Measurements from ENCODE around the gene PROK1.
A peak's percentile ranks its signal among the peaks of the same experiment; 100 is the strongest.
"Not testable (repeated sequence)": the region's sequence is repeated elsewhere in the genome, so short reads cannot be mapped to it uniquely, and the experiment has no call there.

The PROK1 gene

DNA sequence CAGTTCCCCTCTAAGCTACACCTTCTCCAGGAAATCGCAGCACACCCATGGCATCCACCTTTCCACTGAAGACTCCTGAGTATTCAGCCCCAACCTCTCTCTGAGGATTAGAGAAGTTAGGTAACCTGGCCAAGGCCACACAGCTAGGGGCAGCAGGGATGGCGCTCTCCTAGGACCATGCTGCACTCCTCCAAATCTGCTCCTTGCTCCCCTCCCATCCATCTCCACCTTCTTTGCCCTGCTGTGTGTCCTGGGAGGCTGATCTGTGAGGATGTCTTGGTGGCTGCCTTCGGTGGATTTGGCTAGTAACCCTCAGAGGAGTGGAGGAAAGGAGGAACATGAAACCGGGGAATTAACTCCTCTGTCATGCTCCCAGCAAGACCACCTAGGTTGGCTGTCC lies 20.0 kb upstream of the PROK1 start:
- FAIRE-seq, result no peak
- no peak for DNase-seq (ENCODE audit: extremely low spot score, insufficient read length, low read depth)

GRCh38 chr1:110433213-110433612 lies 17.7 kb upstream of the PROK1 start:
- DNase-seq (ENCODE audit: extremely low spot score, insufficient read length, low read depth), result no peak

DNA sequence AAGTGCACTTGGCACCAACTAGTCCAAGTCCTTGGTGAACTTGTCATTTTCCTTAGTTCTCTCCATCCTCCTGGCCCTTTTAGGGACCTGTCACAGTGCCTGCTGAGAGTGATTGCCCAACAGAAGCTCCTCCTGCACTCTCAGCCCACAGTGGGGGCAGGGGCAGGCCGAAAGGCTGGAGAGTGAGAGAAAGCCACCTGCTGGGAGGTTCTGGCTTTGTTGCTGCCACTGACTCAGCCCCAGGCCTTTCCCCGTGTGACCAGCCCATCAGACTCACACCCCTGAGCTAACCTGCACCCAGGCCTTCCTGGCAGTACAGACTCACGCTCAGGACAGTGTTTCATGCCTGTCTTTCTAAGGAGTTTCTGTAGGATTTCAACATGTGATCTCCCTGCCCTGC lies 17.1 kb upstream of the PROK1 start:
- no peak for DNase-seq (ENCODE audit: extremely low spot score, insufficient read length, low read depth)
- FAIRE-seq, result no peak

More at GRCh38 chr1:110433213-110433612, 17.7 kb upstream of the PROK1 start:
- no peak for FAIRE-seq

DNA sequence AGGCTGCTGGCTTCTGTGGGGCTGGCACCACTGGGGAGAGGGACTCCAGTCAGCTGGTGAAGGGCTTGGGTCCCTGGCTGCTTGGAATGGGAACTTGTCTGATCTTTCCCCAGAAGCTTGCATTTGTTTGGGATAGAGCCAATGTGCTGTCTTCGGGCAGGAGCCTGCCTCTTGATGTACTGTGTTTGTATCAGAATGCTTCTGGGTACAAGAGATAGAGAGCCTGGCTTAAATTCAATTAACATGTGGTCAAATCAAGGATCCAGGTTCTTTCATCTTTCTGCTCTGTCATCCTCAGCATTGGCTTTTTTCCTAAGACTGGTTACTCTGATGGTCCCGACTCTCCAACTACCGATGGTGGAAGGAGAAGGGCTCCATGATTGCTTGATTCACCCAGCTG lies 16.0 kb upstream of the PROK1 start:
- FAIRE-seq (no peak), DNase-seq (ENCODE audit: extremely low spot score, insufficient read length, low read depth) (no peak)

DNA sequence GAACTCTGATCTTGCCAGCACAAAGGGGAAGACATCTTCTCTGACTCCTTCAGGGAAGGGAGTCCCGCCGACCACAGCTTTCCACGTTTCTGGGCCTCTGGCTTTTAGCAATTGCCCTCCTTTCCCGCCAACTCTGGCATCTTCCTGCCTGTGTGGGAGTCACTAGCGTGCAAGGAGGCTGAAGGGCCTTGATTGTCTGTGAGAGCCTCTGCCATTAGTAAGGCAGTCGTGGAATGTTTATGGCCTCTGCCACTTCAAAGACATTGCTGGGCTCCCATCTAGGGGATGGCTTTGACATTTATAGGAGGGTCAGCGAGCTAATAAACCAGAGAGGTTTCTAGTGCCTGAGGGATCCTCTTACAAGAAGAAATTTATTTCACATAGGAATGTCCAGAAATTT lies 14.3 kb upstream of the PROK1 start:
- no peak for DNase-seq (ENCODE audit: extremely low spot score, insufficient read length, low read depth)
- FAIRE-seq, result no peak

DNA sequence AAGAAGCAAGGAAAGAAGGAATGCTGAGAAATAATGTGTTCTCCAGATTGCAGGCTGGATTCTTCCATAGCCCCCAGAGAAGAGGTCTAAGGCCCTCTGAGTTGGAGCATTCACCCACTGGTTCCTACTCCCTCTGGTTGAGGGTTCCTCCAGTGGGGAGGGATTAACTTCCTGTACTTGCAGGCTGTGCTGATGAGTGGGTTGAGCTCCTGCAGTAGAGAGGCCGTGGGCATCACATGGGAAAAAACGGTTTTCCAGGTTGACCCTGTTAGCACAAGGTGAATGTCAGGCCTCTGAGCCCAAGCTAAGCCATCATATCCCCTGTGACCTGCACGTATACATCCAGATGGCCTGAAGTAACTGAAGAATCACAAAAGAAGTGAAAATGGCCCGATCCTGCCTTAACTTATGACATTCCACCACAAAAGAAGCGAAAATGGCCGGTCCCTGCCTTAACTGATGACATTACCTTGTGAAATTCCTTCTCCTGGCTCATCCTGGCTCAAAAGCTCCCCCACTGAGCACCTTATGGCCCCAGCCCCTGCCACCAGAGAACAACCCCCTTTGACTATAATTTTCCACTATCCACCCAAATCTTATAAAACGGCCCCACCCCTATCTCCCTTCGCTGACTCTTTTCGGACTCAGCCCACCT lies 13.2 kb upstream of the PROK1 start:
- DNase-seq (ENCODE audit: extremely low spot score, insufficient read length, low read depth); FAIRE-seq: not testable (repeated sequence)

DNA sequence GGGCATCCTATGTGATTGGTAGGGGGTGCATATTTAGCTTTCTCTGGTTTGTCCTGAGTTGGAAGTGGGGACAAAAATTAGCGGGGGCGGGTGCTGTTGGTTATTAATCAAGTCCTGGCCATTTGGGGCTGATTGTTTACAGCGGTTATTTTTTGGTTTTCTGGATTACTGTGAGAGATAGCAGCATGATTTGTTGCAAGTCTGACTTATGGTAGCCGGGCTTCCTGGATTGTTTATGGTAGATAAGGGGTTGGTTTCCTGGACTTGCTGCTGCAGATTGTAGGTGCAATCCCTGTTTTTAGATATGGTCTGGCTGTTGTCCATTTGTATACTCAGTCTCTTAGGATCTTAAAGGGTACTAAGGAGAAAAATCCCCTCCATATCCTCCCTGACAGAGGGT lies 12.1 kb upstream of the PROK1 start:
- DNase-seq (ENCODE audit: extremely low spot score, insufficient read length, low read depth) (no peak), FAIRE-seq (no peak)

GRCh38 chr1:110439873-110440272 lies 11.1 kb upstream of the PROK1 start:
- not testable (repeated sequence) for FAIRE-seq; DNase-seq (ENCODE audit: extremely low spot score, insufficient read length, low read depth)

GRCh38 chr1:110440877-110441276 lies 10.1 kb upstream of the PROK1 start:
- DNase-seq (ENCODE audit: extremely low spot score, insufficient read length, low read depth) (no peak), FAIRE-seq (no peak)

GRCh38 chr1:110441888-110442287 lies 9.1 kb upstream of the PROK1 start:
- DNase-seq (ENCODE audit: extremely low spot score, insufficient read length, low read depth), result no peak
- no peak for FAIRE-seq

GRCh38 chr1:110443451-110443850 lies 7.5 kb upstream of the PROK1 start:
- FAIRE-seq (no peak), DNase-seq (ENCODE audit: extremely low spot score, insufficient read length, low read depth) (no peak)

DNA sequence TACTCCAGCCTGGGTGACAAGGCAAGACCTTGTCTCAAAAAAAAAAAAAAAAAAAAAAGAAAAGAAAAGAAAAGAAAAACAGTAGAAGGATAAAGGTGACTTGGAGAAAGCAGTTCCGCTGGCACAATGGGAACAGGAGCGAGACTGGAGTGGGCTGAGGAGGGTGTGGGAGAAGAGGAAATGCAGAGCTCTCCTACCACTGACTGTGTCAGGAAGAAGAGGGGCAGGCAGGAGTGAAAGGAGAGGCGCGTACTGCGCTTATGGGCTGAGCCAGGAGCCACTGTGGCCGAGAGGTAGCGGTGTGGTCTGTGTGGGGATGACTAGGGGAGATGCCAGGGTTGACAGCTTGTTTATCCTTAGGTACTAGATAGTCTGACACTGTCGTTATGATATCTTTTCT lies 6.4 kb upstream of the PROK1 start:
- no peak for FAIRE-seq
- no peak for DNase-seq (ENCODE audit: extremely low spot score, insufficient read length, low read depth)

DNA sequence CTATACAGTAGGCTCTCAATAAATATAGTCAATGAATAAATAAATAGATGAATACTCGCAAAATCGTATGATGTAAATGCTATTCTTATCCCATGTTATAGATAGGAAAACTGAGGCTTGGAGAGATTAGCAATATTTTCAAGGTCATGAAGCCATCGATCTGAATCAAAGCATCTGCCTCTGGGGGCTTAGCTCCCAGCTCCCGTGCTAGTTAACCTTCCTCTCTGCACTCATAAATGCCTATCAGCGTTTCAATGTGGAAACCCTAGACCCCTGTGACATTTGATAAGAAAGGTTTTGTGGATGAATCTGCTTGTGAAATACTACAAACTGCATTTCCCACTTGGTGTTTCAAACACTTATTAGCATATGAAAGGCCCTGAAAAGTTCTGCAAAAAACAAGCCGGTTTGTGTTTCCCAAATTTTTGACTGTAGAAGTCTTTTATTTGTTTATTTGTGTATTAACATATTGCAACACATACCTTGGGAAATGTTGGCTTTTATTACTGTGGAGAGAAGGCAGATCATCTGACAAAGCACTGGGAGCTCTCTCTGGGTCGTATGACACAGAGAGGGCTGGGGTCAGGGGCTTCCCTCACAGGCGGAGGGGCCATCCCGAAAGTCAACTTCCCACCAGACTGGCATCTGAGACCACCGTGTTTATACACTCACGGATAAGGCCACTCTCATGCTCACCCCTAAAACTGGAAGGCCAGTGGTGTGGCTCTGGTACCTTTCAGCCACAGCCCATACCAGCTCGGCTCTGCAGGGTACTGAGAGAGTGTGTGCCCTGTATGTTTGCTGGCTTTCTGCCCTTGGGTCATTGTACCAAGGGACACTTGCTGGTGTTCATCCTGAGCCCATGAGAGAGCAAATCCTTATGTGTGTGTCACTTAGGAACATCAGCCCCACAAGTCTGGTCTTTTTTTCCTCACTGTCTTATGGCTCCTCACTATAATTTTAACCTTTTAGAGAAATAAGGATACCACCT lies 993 bp upstream of the PROK1 start:
- no peak for DNase-seq (ENCODE audit: extremely low spot score, insufficient read length, low read depth)
- FAIRE-seq, result no peak

GRCh38 chr1:110452330-110452729 lies 1.4 kb downstream of the PROK1 start:
- no peak for DNase-seq (ENCODE audit: extremely low spot score, insufficient read length, low read depth)
- no peak for FAIRE-seq

DNA sequence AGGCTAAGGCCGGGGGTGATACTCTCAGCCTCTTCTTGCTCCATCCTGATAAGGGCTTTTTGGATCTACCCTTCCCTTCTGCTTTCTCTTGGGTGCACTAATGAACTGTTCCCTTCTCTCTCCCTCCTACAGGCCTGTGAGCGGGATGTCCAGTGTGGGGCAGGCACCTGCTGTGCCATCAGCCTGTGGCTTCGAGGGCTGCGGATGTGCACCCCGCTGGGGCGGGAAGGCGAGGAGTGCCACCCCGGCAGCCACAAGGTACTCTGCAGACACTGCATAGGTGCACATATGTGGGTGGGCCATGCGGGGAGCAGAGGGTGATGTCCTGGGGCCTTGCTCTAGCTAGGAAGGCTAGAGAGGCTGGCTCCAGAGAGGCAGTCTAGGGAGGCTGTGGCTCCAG lies 2.9 kb downstream of the PROK1 start:
- FAIRE-seq, result no peak

DNA sequence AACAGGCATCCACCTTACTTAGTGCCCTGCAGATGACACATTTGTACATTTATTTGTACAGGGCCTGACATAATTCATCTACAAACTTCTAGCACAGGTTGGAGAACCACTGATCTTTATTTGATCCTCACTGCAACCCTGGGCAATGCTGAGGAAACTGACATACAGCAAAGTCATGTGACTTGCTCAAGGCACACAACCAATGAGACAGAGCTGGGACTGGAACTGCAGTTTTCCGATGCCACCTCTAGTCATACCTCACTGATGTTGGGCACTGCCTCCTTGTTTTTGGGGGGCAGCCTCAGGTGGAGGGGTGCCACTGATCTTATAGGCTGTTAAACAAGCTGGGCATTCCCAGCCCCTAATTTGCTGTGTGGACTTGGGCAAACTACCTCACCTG lies 3.4 kb downstream of the PROK1 start:
- FAIRE-seq (no peak), DNase-seq (ENCODE audit: extremely low spot score, insufficient read length, low read depth) (no peak)

More for the DNA sequence above, 2.9 kb downstream of the PROK1 start:
- DNase-seq (ENCODE audit: extremely low spot score, insufficient read length, low read depth), result no peak

GRCh38 chr1:110455151-110455550 lies 4.2 kb downstream of the PROK1 start:
- no peak for FAIRE-seq

DNA sequence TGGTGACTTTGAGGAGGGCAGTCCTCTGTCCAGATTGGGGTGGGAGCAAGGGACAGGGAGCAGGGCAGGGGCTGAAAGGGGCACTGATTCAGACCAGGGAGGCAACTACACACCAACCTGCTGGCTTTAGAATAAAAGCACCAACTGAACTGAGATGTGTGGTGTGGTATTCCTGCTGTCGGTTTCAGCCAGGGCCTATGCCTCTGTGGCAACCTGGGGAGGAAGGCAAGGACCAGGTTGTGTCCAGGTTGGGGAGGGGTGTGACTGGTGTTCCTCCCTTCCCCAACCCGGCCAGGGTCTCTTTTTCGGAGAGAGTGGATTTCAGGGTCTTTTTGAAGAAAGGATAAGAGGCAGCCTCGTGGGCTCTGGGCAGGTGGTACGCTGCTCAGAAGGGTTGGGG lies 6.3 kb downstream of the PROK1 start:
- no peak for FAIRE-seq
- DNase-seq (ENCODE audit: extremely low spot score, insufficient read length, low read depth), result no peak

More at GRCh38 chr1:110455151-110455550, 4.2 kb downstream of the PROK1 start:
- DNase-seq (ENCODE audit: extremely low spot score, insufficient read length, low read depth), result no peak

DNA sequence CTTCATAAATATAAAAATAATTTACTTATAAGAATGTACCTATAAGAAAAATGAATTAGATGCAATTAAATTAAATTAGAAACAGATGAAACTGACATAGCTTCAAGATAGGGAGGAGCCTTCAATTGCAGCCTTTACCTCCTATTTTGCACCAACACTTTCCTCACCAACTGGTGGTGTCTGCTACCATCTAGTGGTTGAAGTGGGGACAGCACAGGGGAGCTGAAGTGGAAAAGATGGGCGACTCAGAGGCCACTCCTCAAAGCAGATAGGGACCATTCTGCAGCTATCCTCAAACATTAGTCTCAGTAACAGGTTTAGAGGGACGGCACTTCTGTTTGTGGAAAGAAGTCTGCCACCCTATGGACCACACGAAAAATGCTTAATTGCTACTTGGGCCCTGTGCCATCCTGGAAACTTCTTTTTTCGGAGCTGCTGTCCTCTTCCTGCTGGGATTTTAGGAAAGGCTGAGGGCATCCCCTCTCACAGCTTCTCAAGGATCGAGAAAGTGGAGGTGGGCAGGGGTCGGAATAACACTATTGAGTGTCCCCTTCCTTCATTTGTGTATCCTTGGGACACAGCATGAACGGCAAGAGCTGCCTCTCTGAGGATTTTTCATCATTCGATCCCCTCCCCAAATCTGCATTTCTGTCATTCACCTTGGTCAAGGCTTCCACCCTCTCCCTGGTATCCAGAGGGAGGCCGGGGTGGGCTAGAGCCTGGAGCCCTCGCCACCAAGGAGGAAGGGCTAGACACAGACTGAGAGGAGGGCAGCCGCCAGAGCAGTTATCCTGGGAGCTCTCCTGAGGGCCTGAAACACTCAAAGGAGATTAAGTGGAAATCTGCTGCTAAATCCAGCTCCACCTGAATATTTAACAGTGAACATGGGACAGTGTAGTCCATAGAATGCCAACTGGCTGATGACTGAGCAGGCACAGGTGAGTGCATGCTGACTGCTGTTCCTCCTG lies 9.6 kb downstream of the PROK1 start:
- FAIRE-seq (peak; percentile 84), DNase-seq (ENCODE audit: extremely low spot score, insufficient read length, low read depth) (peak; percentile 63)

DNA sequence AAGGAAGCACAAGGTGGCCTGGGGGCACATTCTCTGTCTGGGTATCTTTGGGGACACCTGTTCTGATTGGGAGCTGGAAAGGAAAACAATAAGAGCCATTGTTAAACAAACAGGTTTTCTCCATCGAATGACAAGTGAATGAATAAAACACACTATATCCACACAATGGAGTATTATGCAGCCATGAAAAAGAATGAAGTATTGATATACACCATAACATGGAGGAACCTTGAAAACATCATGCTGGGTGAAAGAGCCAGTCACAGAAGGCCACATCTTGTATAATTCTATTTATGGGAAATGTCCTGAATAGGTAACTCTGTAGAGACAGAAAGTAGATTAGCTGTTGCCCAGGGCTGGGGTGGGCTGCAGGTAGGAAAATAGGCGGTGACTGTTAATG lies 11.1 kb downstream of the PROK1 start:
- no peak for FAIRE-seq

More for the DNA sequence above, 11.1 kb downstream of the PROK1 start:
- DNase-seq (ENCODE audit: extremely low spot score, insufficient read length, low read depth), result no peak

Data from GM18507 (cell line).